Neural progenitor cell (in vitro differentiated cells): Measurements from ENCODE around the gene PTPN2.

Experiments used
- EZH2 ChIP-seq: fragments of 200-600 bp; sonication (generic); IDR thresholded peaks from 2 replicates; pipeline ENCODE4 v1.6.1; 2017; ENCODE audit warnings: antibody characterized with exemption, mild to moderate bottlenecking, moderate library complexity
- EZH2phosphoT487 ChIP-seq: fragments of 200-600 bp; sonication (generic); IDR thresholded peaks from 2 replicates; pipeline ENCODE4 v1.6.1; 2017; ENCODE audit warnings: antibody characterized with exemption
- TF ChIP-seq, protein P1 (sequence below): fragments of 200-600 bp; sonication (generic); IDR thresholded peaks from 2 replicates; pipeline ENCODE4 v1.5.1; 2017; ENCODE audit warnings: antibody characterized with exemption, mild to moderate bottlenecking

- TF ChIP-seq, protein P1, sequence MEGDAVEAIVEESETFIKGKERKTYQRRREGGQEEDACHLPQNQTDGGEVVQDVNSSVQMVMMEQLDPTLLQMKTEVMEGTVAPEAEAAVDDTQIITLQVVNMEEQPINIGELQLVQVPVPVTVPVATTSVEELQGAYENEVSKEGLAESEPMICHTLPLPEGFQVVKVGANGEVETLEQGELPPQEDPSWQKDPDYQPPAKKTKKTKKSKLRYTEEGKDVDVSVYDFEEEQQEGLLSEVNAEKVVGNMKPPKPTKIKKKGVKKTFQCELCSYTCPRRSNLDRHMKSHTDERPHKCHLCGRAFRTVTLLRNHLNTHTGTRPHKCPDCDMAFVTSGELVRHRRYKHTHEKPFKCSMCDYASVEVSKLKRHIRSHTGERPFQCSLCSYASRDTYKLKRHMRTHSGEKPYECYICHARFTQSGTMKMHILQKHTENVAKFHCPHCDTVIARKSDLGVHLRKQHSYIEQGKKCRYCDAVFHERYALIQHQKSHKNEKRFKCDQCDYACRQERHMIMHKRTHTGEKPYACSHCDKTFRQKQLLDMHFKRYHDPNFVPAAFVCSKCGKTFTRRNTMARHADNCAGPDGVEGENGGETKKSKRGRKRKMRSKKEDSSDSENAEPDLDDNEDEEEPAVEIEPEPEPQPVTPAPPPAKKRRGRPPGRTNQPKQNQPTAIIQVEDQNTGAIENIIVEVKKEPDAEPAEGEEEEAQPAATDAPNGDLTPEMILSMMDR: no peak
- no peak for TF ChIP-seq EZH2
- TF ChIP-seq EZH2phosphoT487: no peak
Measured at GRCh38 chr18:12821408-12821807, 62.6 kb downstream of the PTPN2 start.
